ENCODE measurements around the gene CCIN. TPM values are rescaled to one million over a fixed set of nuclear protein-coding genes. Genes with fewer than 3 reads are reported as not detected.

The CCIN gene
- total and polyA plus RNA-seq, 2 of the 13 experiments (the other 11 are each of a cell fraction or from before 2014, with no cell fraction given): not detected

DNA sequence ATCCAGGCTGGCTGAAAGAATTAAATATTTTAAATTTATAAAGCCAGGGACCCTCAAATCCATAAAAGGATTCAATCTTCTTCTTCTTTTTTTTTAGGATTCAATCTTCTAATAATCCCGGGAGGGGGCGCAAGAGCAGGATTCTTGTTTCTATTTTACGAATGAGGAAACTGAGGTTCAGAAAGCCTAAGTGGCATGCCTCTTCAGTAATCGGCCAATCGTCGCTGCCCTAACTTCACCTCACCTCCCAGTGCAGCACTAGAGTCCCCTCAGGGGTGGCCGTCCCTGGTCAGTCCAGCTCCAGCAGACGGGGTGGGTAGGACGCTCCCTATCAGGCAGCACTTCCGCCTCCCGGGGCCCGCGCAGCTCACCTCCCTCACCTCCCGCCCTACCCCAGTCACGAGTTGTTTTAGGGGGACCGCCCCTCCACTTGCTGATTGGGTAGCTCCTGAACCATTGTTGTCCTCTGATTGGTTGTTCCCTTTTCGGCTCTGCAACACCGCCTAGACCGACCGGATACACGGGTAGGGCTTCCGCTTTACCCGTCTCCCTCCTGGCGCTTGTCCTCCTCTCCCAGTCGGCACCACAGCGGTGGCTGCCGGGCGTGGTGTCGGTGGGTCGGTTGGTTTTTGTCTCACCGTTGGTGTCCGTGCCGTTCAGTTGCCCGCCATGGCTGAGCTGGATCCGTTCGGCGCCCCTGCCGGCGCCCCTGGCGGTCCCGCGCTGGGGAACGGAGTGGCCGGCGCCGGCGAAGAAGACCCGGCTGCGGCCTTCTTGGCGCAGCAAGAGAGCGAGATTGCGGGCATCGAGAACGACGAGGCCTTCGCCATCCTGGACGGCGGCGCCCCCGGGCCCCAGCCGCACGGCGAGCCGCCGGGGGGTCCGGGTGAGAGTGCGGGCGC is 21.5 kb downstream of the CCIN start, which contains the start of gene CLTA (continued):
- TF ChIP-seq, protein P1, sequence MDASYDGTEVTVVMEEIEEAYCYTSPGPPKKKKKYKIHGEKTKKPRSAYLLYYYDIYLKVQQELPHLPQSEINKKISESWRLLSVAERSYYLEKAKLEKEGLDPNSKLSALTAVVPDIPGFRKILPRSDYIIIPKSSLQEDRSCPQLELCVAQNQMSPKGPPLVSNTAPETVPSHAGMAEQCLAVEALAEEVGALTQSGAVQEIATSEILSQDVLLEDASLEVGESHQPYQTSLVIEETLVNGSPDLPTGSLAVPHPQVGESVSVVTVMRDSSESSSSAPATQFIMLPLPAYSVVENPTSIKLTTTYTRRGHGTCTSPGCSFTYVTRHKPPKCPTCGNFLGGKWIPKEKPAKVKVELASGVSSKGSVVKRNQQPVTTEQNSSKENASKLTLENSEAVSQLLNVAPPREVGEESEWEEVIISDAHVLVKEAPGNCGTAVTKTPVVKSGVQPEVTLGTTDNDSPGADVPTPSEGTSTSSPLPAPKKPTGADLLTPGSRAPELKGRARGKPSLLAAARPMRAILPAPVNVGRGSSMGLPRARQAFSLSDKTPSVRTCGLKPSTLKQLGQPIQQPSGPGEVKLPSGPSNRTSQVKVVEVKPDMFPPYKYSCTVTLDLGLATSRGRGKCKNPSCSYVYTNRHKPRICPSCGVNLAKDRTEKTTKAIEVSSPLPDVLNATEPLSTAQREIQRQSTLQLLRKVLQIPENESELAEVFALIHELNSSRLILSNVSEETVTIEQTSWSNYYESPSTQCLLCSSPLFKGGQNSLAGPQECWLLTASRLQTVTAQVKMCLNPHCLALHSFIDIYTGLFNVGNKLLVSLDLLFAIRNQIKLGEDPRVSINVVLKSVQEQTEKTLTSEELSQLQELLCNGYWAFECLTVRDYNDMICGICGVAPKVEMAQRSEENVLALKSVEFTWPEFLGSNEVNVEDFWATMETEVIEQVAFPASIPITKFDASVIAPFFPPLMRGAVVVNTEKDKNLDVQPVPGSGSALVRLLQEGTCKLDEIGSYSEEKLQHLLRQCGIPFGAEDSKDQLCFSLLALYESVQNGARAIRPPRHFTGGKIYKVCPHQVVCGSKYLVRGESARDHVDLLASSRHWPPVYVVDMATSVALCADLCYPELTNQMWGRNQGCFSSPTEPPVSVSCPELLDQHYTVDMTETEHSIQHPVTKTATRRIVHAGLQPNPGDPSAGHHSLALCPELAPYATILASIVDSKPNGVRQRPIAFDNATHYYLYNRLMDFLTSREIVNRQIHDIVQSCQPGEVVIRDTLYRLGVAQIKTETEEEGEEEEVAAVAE (CRISPR knock-in tag; IDR thresholded peaks at IDR 0.05; ENCODE audit: borderline replicate concordance): peak; percentile 83
- TF ChIP-seq RNF2 (conservative IDR thresholded peaks at IDR 0.05; ENCODE audit: low read depth) (0 out of 2 replicates have a peak, but pooled peaks have one; percentile 55), ZNF737 (CRISPR knock-in tag; IDR thresholded peaks at IDR 0.05; ENCODE audit: borderline replicate concordance) (0 out of 2 replicates have a peak, but pooled peaks have one; percentile 48), ZBTB7A (CRISPR knock-in tag; IDR thresholded peaks at IDR 0.05) (no peak), TCF7 (IDR thresholded peaks at IDR 0.05; ENCODE audit: low read depth) (no peak), ZNF724P (CRISPR knock-in tag; IDR thresholded peaks at IDR 0.05; ENCODE audit: borderline replicate concordance) (peak; percentile 90; the same call in 1 of the 2 replicates), ZNF891 (CRISPR knock-in tag; IDR thresholded peaks at IDR 0.05) (peak; percentile 80; the same call in 1 of the 2 replicates), SMAD1 (CRISPR knock-in tag; IDR thresholded peaks at IDR 0.05; ENCODE audit: borderline replicate concordance, low read depth) (0 out of 2 replicates have a peak, but pooled peaks have one; percentile 63), SMARCE1 (IDR thresholded peaks at IDR 0.05; ENCODE audit: borderline replicate concordance) (no peak), ZNF839 (CRISPR knock-in tag; IDR thresholded peaks at IDR 0.05; ENCODE audit: borderline replicate concordance) (no peak), SALL1 (CRISPR knock-in tag; IDR thresholded peaks at IDR 0.05) (peak; percentile 73), RFX5 (IDR thresholded peaks at IDR 0.05; ENCODE audit: low read depth, low read length) (peak; percentile 59; the same call in 1 of the 2 replicates), NKX3-1 (CRISPR knock-in tag; IDR thresholded peaks at IDR 0.05) (peak; percentile 86), EHMT2 (IDR thresholded peaks at IDR 0.05; ENCODE audit: borderline replicate concordance, low read depth, low read length) (no peak), DMAP1 (CRISPR knock-in tag; IDR thresholded peaks at IDR 0.05) (peak; percentile 76; the same call in 1 of the 2 replicates), ATF2 (CRISPR knock-in tag; IDR thresholded peaks at IDR 0.05) (peak; percentile 34; the same call in 1 of the 2 replicates), ZFX (CRISPR knock-in tag; IDR thresholded peaks at IDR 0.05; ENCODE audit: low read depth) (peak; percentile 92), RORA (CRISPR knock-in tag; IDR thresholded peaks at IDR 0.05) (no peak), FOXP4 (CRISPR knock-in tag; IDR thresholded peaks at IDR 0.05) (peak; percentile 64), MIER2 (CRISPR knock-in tag; IDR thresholded peaks at IDR 0.05) (no peak), ARNT2 (CRISPR knock-in tag; IDR thresholded peaks at IDR 0.05; ENCODE audit: low read depth) (peak; percentile 78; the same call in 1 of the 2 replicates)

Data from HepG2 (cell line).